ENCODE data around the gene SPON1. TPM values are rescaled to one million over a fixed set of nuclear protein-coding genes. Genes with fewer than 3 reads are reported as not detected.
A peak's percentile ranks its signal among the peaks of the same experiment; 100 is the strongest.

The SPON1 gene
- total RNA-seq, 6 experiments from 2014 or later: not detected

DNA sequence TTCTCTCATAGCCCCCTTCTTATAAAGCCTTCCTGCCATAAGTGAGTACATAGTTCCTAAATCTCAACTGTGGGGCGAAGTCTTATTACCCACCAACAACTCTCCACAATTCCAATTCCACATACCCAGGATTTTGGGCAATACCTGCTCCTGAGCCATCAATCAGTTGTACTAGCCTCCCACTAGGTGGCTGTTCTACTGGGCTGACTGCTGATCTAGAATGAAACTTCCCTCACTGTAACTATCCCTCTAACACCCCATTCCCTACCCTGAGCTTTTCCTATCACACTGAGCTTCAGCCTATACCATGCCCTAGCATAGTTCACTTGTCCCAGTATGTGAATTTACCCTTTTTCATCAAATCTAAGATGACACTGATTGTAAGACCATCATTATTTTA, 344.0 kb downstream of the SPON1 start:
- H3K4me3 Mint-ChIP-seq: no peak overlapping the region
- TF ChIP-seq, protein P1, sequence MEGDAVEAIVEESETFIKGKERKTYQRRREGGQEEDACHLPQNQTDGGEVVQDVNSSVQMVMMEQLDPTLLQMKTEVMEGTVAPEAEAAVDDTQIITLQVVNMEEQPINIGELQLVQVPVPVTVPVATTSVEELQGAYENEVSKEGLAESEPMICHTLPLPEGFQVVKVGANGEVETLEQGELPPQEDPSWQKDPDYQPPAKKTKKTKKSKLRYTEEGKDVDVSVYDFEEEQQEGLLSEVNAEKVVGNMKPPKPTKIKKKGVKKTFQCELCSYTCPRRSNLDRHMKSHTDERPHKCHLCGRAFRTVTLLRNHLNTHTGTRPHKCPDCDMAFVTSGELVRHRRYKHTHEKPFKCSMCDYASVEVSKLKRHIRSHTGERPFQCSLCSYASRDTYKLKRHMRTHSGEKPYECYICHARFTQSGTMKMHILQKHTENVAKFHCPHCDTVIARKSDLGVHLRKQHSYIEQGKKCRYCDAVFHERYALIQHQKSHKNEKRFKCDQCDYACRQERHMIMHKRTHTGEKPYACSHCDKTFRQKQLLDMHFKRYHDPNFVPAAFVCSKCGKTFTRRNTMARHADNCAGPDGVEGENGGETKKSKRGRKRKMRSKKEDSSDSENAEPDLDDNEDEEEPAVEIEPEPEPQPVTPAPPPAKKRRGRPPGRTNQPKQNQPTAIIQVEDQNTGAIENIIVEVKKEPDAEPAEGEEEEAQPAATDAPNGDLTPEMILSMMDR (IDR thresholded peaks at IDR 0.05): peak; percentile 36
- peak overlapping the region; percentile 34; the same call in 1 of the 2 replicates for H3K27ac Mint-ChIP-seq
- no peaks in the 10 kb centered on the region for H3K9me3 Mint-ChIP-seq
- H3K36me3 Mint-ChIP-seq (ENCODE audit: low read depth): peaks cover 8% of the 10 kb centered on the region
- H3K27me3 Mint-ChIP-seq (ENCODE audit: insufficient read depth): no peaks in the 10 kb centered on the region; the same call in 1 of the 2 replicates
- DNase-seq: no peak
- peaks cover 25% of the 10 kb centered on the region for H3K4me1 Mint-ChIP-seq (ENCODE audit: low read depth)

DNA sequence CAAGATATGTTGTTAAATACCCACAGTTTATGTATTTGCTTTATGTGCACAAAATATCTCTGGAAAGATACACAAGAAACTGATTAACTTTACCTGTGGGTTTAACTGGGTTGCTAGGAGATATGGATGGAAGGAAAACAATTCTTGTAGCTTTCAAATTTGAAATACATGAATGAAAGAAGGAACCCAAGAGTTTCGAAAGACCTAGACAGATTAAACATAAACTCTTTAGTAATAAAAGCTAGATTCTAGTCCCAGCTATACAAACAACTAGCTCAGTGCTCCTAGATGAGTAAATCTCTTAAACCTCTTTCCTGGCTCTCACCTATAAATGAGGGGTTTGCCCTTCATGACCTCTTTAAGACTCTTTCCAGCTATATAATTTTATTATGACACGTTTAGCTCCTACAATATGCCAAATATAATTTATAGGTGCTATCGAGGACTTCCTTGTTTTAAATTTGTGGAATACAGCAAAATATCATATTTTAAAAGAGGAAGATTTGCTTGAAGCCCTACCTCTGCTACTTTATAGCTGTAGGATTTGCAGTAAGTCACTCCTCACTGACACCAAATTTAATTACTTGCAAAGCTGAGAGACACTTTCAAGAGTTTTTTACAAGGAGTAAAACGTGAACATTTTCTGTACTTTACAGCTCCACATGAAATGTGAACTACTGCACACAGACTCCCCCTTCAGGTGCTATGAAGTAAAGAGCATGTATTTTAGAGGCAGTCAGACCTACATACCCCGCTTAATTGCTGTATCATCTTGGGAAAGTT, 345.8 kb downstream of the SPON1 start:
- peaks cover 38% of the 10 kb centered on the region for H3K4me1 Mint-ChIP-seq (ENCODE audit: low read depth)
- H3K27ac Mint-ChIP-seq: peak overlapping the region; percentile 30; the same call in 1 of the 2 replicates
- H3K9me3 Mint-ChIP-seq: no peaks in the 10 kb centered on the region
- H3K4me3 Mint-ChIP-seq: no peak overlapping the region; the same call in 1 of the 2 replicates
- TF ChIP-seq, protein P1 (IDR thresholded peaks at IDR 0.05): peak; percentile 76
- no peaks in the 10 kb centered on the region; the same call in 1 of the 2 replicates for H3K27me3 Mint-ChIP-seq (ENCODE audit: insufficient read depth)
- peak; percentile 44 for DNase-seq
- peaks cover 8% of the 10 kb centered on the region for H3K36me3 Mint-ChIP-seq (ENCODE audit: low read depth)

DNA sequence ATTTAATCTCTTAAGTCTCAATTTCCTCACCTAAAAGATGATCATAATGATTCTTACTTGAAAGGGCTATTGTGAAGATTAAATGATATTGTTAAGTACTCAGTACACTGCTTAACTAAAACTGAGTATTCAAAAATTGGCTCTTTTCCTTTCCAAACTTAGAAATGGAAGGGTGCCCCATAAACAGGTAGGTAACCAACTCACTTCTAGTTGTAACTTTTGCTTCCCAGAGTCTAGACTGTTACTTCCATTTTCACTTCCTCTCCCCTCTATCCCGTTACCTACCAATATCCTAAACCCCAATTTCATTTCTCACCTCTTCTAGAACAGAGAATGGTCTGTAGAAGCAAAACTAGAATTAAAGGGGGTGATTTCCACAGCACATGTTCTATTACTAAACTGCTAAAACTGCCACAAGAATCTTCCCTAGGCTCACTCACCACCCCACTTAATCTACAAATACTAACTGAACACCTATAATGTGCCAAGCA, 346.4 kb downstream of the SPON1 start:
- Mint-ChIP-seq H3K27me3 (ENCODE audit: insufficient read depth) (no peaks in the 10 kb centered on the region; the same call in 1 of the 2 replicates), H3K4me3 (no peak overlapping the region), H3K36me3 (ENCODE audit: low read depth) (peaks cover 8% of the 10 kb centered on the region), H3K4me1 (ENCODE audit: low read depth) (peaks cover 38% of the 10 kb centered on the region), H3K27ac (no peak overlapping the region), H3K9me3 (no peaks in the 10 kb centered on the region)
- DNase-seq: no peak
- TF ChIP-seq, protein P1 (IDR thresholded peaks at IDR 0.05): peak; percentile 32

DNA sequence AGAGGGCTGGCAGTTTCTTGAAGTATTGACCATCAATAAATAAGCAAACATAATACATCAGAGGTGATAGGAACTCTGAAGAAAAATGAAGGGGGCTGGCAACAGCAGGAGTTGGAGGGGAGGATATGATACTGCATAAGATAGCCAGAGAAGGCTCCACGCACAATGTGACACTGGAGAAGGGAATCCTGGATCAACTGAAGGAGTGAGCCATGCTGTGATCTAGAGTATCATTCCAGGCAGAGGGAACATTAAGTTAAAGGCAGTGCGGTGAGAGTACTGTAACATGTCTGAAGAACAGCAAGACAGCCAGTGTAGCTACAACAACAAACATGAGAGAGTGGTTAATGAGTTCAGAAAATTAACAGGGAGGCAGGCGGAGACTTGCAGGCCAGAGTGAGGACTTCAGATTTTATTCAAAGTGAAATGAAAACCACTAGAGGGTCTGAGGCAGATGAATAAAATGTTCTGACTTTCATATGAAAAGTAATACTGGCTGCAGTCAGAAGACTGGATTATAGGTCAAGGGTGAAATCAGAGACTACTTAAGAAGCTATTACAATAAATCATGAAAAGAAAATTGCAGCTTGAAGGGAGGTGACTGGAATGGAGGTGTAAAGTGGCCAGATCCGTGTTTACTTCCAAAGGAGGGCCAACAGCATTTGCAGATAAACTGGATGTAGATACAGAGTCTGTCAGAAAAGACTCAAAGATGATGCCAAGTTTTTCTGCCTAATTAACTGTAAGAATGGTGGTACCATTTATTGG, 347.1 kb downstream of the SPON1 start:
- Mint-ChIP-seq H3K4me1 (ENCODE audit: low read depth) (peaks cover 37% of the 10 kb centered on the region), H3K9me3 (no peaks in the 10 kb centered on the region), H3K27ac (no peak overlapping the region), H3K36me3 (ENCODE audit: low read depth) (peaks cover 8% of the 10 kb centered on the region), H3K4me3 (no peak overlapping the region), H3K27me3 (ENCODE audit: insufficient read depth) (no peaks in the 10 kb centered on the region; the same call in 1 of the 2 replicates)
- TF ChIP-seq, protein P1 (IDR thresholded peaks at IDR 0.05): no peak
- DNase-seq: no peak

DNA sequence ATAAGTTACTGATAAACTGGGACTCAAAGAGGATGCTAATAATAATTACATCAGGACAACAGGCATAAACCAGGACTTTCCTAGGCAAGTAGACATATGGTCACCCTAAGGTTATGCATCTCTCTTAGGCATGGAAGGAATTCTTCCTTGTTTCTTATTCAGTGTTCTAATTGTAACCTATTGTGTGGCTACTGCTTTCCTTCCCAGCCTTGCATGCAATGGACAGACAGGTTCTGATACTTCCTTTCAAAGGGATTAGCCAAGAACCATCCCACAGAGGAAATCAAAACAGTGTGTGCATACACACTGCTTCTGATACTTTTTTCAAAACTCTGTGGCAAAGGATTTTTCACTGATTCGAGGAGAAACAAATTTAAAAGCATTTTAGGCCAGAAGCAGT, 348.2 kb downstream of the SPON1 start:
- Mint-ChIP-seq H3K9me3 (no peaks in the 10 kb centered on the region), H3K36me3 (ENCODE audit: low read depth) (peaks cover 8% of the 10 kb centered on the region), H3K27me3 (ENCODE audit: insufficient read depth) (no peaks in the 10 kb centered on the region; the same call in 1 of the 2 replicates), H3K4me3 (no peak overlapping the region), H3K27ac (no peak overlapping the region), H3K4me1 (ENCODE audit: low read depth) (peaks cover 46% of the 10 kb centered on the region)
- TF ChIP-seq, protein P1 (IDR thresholded peaks at IDR 0.05): no peak
- DNase-seq: no peak
